Activated CD4-positive, alpha-beta T cell treated with anti-CD3 and anti-CD28 coated beads for 1 hour (primary cell): Measurements from ENCODE around the gene COL6A2.
"Not testable (repeated sequence)": the region's sequence is repeated elsewhere in the genome, so short reads cannot be mapped to it uniquely, and the experiment has no call there.

Experiments used
- DNase-seq: peaks from one replicate; pipeline ENCODE4 v3.0.0-alpha.2; 2020

COL6A2 gene

DNA sequence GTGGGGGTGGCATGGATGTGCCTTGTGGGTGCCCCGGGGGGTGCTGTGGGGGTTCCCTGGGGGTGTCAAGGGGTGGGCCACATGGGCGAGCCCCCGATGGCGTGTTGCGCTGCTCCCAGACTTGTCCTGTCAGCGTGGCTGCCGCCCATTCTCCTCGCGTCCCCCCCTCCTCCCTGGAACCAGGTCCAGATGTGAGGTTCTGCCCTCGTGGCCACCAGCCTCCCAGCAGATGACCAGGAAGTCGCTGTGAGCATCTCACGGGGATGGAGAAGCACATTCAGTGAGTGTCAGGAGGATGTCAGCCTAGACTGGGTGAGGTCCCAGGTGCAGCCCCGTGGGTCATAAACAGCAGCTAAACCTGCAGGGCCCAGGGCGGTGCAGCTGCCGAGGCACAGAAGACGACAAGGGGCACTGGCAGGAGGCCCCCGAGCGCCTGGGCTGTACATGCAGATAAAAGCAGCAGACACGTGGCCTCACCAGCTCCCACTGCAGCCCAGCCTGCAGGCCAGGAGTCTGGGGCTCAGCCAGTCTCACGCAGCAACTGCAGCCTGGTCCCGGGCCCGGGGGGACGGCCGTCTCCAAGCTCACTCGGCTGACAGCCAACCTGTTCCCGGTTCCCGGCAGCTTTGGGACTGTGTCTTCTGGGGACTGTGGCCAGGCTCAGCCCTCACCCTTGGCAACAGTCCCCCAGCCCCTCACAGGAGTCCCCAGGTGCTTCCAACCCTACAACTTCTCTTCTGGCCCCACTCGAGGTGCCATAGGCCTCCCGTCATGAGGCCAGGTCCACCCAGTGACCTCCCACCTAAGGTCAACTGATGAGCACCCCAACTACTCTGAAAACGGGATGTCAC is 17.5 kb upstream of the COL6A2 start:
- DNase-seq = no peak

GRCh38 chr21:46081022-46081861 is 16.7 kb upstream of the COL6A2 start:
- no peak for DNase-seq

DNA sequence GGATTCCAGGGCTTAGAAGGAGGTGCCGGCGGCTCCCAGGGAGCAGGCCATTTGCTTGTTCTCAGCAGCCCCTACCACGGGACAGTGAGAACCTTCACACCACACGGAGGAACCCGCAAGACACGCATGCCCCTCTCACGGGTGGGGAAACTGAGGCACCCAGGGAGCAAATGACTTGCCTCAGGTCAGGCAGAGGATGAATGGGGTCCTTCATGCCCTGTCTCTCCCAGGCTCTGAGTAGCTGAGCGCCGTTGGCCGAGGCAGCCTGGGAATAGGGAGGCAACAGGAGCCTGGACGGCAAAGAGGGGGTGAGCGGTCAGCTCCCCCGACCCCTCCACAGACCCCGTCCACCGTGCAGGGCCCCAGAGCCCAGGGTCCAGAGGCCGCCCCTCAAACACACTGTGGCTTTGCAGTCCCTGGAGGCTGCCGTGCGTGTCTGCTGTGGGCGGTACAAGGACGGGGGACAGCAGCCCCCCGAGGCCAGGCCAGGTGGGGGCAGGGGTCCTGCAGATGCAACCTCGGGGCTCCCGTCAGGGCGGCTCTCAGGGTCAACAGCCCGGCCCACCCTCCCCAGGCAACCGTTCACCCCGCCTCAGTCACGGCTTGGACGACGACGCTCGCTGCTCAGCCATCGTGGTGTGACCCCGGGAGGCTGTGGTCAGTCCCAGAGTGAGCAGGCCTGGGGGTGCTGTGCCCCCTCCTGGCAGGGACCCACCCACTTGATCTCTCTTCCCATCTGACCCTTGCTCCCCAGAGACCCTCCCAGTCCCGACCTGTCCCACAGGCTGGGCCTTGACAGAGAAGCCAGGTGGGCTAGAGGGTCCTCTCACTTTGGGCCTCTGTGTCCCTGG is 15.8 kb upstream of the COL6A2 start:
- DNase-seq = no peak

GRCh38 chr21:46082713-46082962 is 15.3 kb upstream of the COL6A2 start:
- no peak for DNase-seq

DNA sequence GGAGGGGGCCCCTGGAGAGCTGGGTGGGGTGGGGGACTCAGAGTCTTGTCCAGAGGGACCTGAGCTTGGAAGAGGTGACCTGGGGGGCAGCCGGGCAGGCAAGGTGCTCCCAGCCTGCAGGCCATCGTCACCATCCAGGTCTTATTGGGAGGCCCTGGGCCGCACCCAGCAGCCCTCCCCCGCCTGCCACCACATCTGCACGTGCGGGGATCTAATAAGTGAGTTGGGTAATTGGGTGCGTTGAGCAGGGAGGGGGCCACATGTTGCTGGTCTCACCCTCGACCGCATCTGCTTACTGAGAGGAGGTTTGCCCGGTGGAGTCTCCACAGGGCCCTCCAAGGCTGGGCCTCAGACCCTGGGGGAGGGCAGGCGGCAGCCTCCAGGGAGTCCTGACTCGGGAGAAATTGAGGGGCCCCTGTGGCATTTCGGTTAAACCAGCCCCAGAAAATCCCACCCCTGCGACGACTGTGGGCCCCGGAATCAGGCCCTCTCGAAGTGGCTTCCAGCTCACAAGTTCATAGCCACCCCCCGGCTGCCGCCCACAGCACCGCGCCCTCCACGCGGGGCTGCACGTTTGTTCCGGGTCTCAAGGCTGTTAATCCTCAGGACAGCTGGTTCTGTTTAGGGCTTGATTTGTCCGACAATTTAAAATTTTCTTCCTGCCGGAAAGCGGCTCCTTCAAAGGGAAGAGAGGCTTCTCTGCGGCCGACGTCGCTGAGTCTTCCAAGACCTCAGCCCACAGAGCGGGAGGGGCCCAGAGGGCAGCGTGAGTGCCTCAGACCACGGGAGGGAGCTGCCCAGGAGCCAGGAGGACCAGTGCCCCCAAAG is 14.7 kb upstream of the COL6A2 start:
- no peak for DNase-seq

GRCh38 chr21:46083791-46084561 is 13.9 kb upstream of the COL6A2 start:
- no peak for DNase-seq

- no peak for DNase-seq
Measured at GRCh38 chr21:46084709-46085108, 13.2 kb upstream of the COL6A2 start.

GRCh38 chr21:46085259-46085658 is 12.7 kb upstream of the COL6A2 start:
- not testable (repeated sequence) for DNase-seq

GRCh38 chr21:46087641-46088040 is 10.3 kb upstream of the COL6A2 start:
- no peak for DNase-seq

DNA sequence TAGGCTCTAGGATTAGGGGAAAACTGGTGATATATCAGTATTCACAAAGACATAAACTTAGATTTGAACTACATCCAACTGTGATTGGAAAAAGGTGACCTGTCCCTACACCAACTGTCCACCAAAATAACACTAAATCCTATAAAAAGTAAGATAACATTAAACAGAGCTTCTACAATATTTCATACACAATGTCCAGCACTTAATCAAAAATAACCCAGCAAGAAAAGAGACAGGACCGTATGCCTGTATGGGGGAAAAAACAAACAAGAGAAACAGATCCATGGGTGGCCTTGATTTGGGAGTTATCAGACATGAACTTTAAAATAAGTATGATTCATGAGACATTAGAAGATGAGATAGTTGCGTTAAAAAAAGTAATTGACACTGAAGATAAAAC is 9.7 kb upstream of the COL6A2 start:
- DNase-seq = no peak

DNA sequence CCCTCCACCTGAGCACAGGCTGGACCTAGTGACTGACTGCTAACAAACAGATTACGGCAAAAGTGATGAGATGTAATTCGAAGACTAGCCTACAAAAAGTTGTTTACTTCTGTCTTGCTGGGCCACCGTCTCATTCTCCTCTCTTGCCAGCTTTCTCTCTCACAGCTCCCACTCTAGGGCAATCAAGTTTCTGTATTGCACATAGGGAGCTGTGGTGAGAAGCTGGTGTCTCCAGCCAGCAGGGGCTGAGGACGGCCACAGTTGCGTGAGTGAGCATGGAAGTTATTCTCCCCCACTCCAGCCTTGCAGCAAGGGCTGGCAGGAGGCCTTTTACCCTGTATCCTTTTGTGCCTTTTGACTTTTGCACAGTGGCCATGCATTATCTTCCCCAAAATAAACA is 8.6 kb upstream of the COL6A2 start:
- no peak for DNase-seq

DNA sequence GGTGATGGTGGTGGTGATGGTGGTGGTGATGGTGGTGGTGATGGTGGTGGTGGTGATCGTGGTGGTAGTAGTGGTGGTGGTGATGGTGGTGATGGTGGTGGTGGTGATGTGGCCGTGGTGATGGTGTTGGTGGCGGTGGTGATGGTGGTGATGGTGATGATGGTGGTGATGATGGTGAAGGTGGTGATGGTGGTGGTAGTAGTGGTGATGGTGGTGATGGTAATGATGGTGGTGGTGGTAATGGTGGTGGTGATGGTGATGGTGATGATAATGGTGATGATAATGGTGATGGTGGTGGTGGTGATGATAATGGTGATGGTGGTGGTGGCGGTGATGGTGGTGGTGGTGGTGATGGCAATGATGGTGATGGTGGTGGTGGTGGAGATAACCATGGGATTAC is 6.8 kb upstream of the COL6A2 start:
- no peak for DNase-seq

GRCh38 chr21:46091631-46092025 is 6.3 kb upstream of the COL6A2 start:
- no peak for DNase-seq

DNA sequence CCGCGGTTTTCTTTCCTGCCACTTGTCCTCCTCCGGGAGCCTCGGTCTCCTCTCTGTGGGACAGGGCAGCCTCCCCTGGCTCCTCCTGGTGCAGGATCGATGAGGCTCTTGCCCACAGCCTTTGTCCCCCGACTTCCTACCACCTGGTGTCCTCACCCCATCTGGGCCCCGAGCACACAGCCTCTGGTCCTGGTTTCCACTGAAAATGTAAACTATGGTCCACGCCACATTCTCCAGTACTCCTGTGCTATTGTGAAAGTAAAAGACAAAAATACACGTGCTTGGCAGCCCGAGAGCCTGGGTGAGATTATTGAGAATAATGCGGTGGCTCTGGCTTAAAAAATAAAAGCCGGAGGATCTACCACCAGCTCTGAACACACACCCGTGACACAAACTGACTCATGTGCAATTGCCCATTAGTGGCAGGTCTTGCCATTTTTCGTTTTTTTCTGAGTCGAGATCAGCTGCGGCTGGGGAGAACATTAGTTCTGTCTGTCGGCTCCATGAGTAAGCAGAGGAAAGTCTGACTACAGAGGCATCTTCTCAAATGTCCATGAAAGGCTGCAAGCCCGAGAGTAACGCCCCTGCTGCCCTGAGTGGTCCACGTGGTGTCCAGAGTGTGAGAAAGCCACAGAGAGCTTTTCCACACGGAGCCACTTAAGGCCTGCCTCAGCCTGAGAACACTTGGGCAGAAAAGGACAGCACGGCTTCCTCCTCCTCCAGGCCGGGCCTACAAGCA is 5.7 kb upstream of the COL6A2 start:
- no peak for DNase-seq

- no peak for DNase-seq
Measured at GRCh38 chr21:46092811-46093667, 4.9 kb upstream of the COL6A2 start.

DNA sequence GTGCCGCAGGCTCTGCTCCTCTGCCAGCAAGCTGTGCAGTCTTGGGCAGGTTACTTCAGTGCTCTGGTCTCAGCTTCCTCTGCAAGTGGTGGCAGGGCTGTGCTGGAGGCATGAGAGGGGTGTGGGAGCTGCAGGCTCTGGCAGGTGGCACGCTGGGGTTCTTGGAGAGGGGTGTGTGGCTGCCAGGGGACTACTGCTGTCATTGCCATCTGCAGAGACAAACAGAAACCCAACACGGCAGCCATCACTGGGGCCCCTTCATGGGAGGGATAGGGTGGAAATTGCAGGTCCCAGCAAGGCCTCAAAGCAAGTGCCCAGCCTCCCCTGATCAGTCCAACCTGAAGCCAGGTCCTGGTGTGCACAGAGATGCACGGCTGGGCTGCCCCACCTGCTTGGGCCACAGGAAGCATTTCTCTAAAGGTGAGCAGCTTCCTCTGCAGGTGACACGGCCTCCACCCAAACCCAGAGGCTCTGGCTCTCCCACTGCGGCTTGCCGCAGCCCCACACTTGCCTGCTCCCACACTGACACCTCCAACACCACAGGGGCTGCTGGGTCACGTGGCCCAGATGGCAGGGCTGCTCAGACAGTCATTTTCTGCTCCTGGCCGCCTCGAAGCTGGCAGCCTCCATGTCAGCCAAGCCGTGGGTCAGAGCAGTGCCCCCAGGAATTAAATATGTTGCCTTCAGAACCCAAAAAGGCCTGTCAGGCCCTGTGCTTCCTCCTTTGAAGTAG is 4.1 kb upstream of the COL6A2 start:
- no peak for DNase-seq

DNA sequence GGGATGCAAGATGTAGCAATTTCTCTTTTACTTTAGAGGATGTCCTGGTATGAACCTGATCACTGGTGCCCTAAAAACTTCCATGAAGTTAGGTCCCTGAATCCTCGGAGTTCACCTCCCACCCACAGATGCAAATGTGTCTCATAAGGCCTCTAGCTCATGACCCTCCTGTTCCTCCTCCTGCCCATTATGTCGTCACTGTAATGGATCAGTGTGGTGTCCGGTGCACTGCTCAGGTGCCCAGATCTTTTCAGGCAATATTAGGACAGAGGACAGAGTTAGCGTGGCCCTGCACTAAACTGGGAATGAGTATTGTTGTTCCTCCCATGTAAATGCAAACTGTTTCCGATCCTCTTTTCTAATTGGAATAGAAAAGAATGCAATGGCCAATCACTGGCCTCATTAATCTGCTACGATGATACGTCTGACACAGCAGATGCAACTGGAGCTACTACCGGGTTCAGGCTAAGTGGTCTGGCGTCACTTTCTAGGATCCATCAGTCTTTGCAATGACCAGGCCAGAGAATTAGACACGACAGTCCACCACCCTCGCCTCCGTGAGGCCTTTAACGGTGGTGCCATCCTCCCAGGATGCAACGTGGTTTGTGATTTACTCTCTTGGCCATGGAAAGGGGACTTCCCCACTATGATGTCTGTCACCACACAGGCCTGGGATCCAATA is 3.4 kb upstream of the COL6A2 start:
- DNase-seq = no peak

DNA sequence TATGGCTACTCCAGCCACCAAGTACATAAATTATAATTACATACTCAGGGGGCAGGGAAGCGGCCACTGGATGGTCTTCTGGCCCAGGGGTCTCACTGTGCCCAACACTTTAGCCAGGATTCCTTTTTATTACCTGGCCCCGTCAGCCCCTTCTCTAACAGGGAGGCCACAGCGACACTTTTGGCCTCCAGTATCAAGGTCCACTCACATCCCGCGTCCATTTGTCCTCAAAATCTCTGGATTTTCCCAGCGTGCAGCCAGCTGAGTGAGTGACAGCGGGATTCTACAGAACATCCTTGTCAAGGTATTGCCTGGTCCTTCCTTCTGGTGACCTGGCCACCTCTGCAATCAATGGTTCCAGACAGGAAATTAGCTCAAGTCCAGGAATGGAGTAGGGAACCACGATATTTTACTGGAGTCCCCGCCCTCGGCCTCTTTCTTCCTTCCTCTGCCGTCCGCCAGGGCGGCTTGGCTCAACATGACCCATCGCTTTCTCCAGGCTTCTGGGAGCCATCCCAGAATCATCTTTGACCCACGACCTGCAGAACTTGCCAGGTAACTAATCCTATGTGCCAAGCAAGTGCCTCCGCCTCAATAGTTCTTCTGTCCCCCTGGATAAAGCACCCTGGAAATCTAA is 2.7 kb upstream of the COL6A2 start:
- no peak for DNase-seq
